A549 (cell line): Measurements from ENCODE around the gene PHF24. TPM values are rescaled to one million over a fixed set of nuclear protein-coding genes. Genes with fewer than 3 reads are reported as not detected.
A peak's percentile ranks its signal among the peaks of the same experiment; 100 is the strongest.

Source experiments
- ATAC-seq, 2 experiments: fragments of 200-7000 bp in 1 of 2; fragments of >200 bp in 1 of 2; cut with Nextera tagmentation in 1 of 2; cut with Tn5 transposase in 1 of 2; 3 replicates each; pipeline versions ENCODE4 v1.8.0 to v1.9.1; 2018 to 2020; ENCODE audit warnings: mild to moderate bottlenecking in 1 of 2, moderate library complexity in 1 of 2
- CTCF ChIA-PET: fragments of 300-600 bp; sonication (Branson Sonifier 250); formaldehyde crosslinking; extraction: SDS; loops from one replicate; lab custom pipeline; 2021; ENCODE audit warnings: antibody characterized with exemption, inconsistent platforms; lab: Yijun Ruan, JAX
- POLR2A ChIA-PET: fragments of 350-600 bp; formaldehyde crosslinking; extraction: SDS; loops from one replicate; lab custom pipeline; 2021; ENCODE audit warnings: antibody characterized with exemption, inconsistent platforms; lab: Yijun Ruan, JAX
- DNase-seq, 2 experiments: peaks; one replicate each; pipeline versions ENCODE4 v3.0.0 to v3.0.0-alpha.2; 2011 to 2016; ENCODE audit warnings: low read depth in 1 of 2, low spot score in 1 of 2
- FAIRE-seq: peaks from 2 replicates; lab custom pipeline; 2011; peaks lifted over from hg19 to GRCh38; lab: Jason Lieb, UNC
- H3K27ac ChIP-seq, 2 experiments: fragments of >200 bp; sonication (Bioruptor Twin); formaldehyde crosslinking; 3 replicates each; pipeline ENCODE4 v1.5.1; 2016 to 2017
- H3K4me1 ChIP-seq: fragments of >200 bp; sonication (Bioruptor Twin); formaldehyde crosslinking; 3 replicates; pipeline ENCODE4 v1.6.1; 2016
- H3K4me2 ChIP-seq: fragments of >200 bp; sonication (Bioruptor Twin); formaldehyde crosslinking; 3 replicates; pipeline ENCODE4 v1.6.1; 2016
- H3K4me3 ChIP-seq: fragments of >200 bp; sonication (Bioruptor Twin); formaldehyde crosslinking; 3 replicates; pipeline ENCODE4 v1.5.1; 2016
- H3K9me3 ChIP-seq: fragments of >200 bp; sonication (Bioruptor Twin); formaldehyde crosslinking; 3 replicates; pipeline ENCODE4 v1.6.1; 2016
- CHD2 ChIP-seq: fragments of 150-350 bp; IDR thresholded peaks from 2 replicates; pipeline ENCODE4 v1.6.1; 2014; ENCODE audit warnings: low read length; ENCODE audit not compliant: partially characterized antibody
- CTCF ChIP-seq: fragments of >200 bp; sonication (Bioruptor Twin); formaldehyde crosslinking; IDR thresholded peaks from 3 replicates; pipeline ENCODE4 v1.5.1; 2016
- EHF ChIP-seq: fragments of 250-450 bp; sonication (Bioruptor Pico); IDR thresholded peaks from 2 replicates; pipeline ENCODE4 v1.5.0; 2020; ENCODE audit warnings: mild to moderate bottlenecking
- EHMT2 ChIP-seq: fragments of 200-600 bp; sonication (generic); IDR thresholded peaks from 2 replicates; pipeline ENCODE4 v1.6.1; 2016; ENCODE audit warnings: antibody characterized with exemption, low read depth, mild to moderate bottlenecking, moderate library complexity
- GATA3 ChIP-seq: IDR thresholded peaks from 2 replicates; pipeline ENCODE4 v1.6.1; 2012; ENCODE audit warnings: borderline replicate concordance
- HOXA7 ChIP-seq: fragments of 250-450 bp; sonication (Bioruptor Pico); IDR thresholded peaks from 2 replicates; pipeline ENCODE4 v1.5.0; 2020; ENCODE audit warnings: mild to moderate bottlenecking, moderate library complexity
- PBX3 ChIP-seq: IDR thresholded peaks from 2 replicates; pipeline ENCODE4 v1.6.1; 2012
- RARB ChIP-seq: fragments of 250-450 bp; sonication (Bioruptor Pico); IDR thresholded peaks from 2 replicates; pipeline ENCODE4 v1.8.0; 2021; ENCODE audit warnings: mild to moderate bottlenecking, moderate library complexity
- RFX5 ChIP-seq: fragments of 450-650 bp; IDR thresholded peaks from 2 replicates; pipeline ENCODE4 v1.7.1; 2014; ENCODE audit warnings: antibody characterized with exemption, mild to moderate bottlenecking, moderate library complexity
- RNF2 ChIP-seq: fragments of 200-600 bp; sonication (generic); IDR thresholded peaks from 2 replicates; pipeline ENCODE4 v1.6.1; 2016; ENCODE audit warnings: low read depth, mild to moderate bottlenecking, antibody characterized with exemption, moderate library complexity, borderline replicate concordance
- ZFP36 ChIP-seq: fragments of 450-650 bp; IDR thresholded peaks from 2 replicates; pipeline ENCODE4 v1.6.1; 2014; ENCODE audit warnings: borderline replicate concordance; ENCODE audit not compliant: partially characterized antibody
- ZNF302 ChIP-seq: fragments of 250-450 bp; sonication (Bioruptor Pico); IDR thresholded peaks from 2 replicates; pipeline ENCODE4 v1.9.0; 2021; ENCODE audit warnings: inconsistent platforms, mild to moderate bottlenecking, moderate library complexity
- ZSCAN20 ChIP-seq: fragments of 250-450 bp; sonication (Bioruptor Pico); IDR thresholded peaks from 2 replicates; pipeline ENCODE4 v1.8.0; 2022; ENCODE audit warnings: mild to moderate bottlenecking, moderate library complexity
- WGBS: methylation state at CpG from one replicate; pipeline ENCODE4 v1.1.6; 2017; ENCODE audit errors: missing lambda C conversion rate; 5-methylcytosine and 5-hydroxymethylcytosine counted together
- polyA minus RNA-seq: library from RNA; depleted of rRNA, polyadenylated mRNA; stranded (reverse); fragments of >200 nt; gene quantifications from 2 replicates; pipeline ENCODE4 v1.2.3, GENCODE V29; 2011; rRNA and poly(A)+ RNA removed
- polyA plus RNA-seq, 4 experiments: library from polyadenylated mRNA; depleted of rRNA in 3 of 4; stranded (reverse); fragments of >200 nt; fragmentation: RNase III in 1 of 4; extraction: RNeasy Plus Mini Kit Qiagen cat#74134 plus additional on column Dnase treatment in 1 of 4; gene quantifications; 2 replicates in 3 of 4; 3 replicates in 1 of 4; pipeline ENCODE4 v1.2.3, GENCODE V29; 2011 to 2017
- TF ChIP-seq, protein P1 (sequence below): fragments of 250-450 bp; sonication (Bioruptor Pico); IDR thresholded peaks from 2 replicates; pipeline ENCODE4 v1.5.0; 2021; ENCODE audit warnings: mild to moderate bottlenecking, moderate library complexity, borderline replicate concordance

PHF24 gene
- polyA plus RNA-seq (2011; rRNA removed) (0.01 TPM in 1 of 2 replicates, not detected in the other), polyA plus RNA-seq (2017; fragmentation: RNase III; extraction: RNeasy Plus Mini Kit Qiagen cat#74134 plus additional on column Dnase treatment) (not detected in 3 replicates), polyA minus RNA-seq (not detected in 2 replicates)
- not detected in 2 replicates for polyA plus RNA-seq (2012; cell fraction: cytosol; rRNA removed)
- polyA plus RNA-seq (2012; cell fraction: nucleus; rRNA removed): not detected in 2 replicates

DNA sequence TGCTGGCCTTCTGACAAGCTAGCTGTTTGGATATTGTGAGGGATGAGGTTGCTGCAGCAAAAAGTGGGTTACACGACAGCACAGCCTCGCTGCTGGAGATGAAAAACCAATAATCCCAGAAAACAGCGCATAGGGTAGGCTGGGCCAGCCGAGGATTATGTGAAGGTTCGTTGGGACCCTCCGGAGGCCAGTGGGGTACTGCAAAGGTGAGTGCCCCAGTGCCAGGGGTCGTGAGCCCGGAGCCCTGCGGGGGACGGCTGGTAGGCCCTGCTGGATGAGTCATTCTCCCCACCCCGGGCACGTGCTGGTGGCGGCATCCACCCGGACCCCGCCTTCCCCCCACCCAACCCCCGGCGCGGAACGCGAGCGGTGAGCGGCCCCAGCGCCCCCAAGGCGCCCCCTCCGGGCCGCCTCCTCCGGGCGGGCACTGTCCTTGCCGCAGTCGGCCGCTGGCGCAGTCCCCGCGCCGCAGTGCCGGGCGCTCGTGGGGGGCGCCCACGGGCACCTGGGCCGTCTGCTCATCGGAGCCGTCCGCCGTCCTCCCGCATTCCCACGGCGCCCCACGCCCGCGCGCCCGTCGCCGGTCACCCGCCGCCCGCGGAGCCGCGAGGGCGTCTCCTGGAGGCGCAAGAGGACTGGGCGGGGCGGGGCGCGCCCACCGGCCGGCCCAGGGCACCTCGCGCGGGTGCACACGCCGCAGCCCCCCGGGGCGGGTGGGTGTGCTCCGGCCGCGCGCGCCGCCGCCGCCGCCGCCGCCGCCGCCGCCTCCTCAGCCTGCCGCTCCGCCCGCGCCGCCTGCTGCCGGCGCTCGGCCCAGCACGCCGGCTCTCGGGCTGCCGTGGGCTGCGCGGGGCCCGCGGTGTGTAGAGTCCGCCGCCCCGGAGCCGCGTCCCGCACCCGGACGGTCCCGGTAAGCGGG is at the start of gene PHF24:
TSS of gene PHF24 (plus strand) at position 794 of the 919 bp plus-strand sequence. CDS start 13,014 bp downstream, outside the sequence.
- peak within 1 kb of the TSS; percentile 55 for H3K4me3 ChIP-seq
- H3K4me2 ChIP-seq: peak within 1 kb of the TSS; percentile 97
- CTCF ChIA-PET: interaction anchor here (1.0 to 1.1 kb wide), 3 partner anchors 37 to 197 kb away, joined by 3 to 4 read pairs (median 3); no protein-coding TSS in a partner anchor
- TF ChIP-seq HOXA7 (CRISPR knock-in tag) (no peak), ZFP36 (peak; percentile 35), RNF2 (peak; percentile 83; the same call in 1 of the 2 replicates), RARB (no peak)
- H3K27ac ChIP-seq: peak within 1 kb of the TSS in 1 of 2 experiments; percentile 74; a peak in 4 of 6 replicates
- peaks cover 4% of the 10 kb centered on the region; the same call in 1 of the 3 replicates for H3K4me1 ChIP-seq
- POLR2A ChIA-PET: no interaction called here
- no peak for DNase-seq
- 12% methylated on average over 16 of the region's 116 CpGs for WGBS
- peak; percentile 76 to 80 for ATAC-seq
- no peaks in the 10 kb centered on the region for H3K9me3 ChIP-seq
- FAIRE-seq: no peak

DNA sequence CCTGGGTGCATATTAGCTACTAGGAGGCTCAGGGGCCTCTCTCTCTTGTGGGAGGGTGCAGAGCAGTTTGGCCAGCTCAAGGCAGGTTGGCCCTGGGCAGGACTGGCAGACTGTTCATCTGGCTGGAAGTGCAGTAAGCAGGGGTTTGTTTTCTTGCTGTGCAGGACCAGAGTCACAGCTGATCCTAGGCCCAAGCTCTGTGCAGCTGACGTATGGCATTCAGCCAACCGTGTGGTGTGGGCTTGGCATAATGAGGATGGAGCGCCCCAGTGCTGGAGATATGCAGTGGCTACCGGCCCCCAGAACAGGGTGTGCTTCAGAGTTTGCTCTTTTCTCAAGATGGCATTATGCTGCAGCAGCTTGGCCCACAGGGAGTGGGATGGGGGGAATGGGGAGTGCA is 31.0 kb upstream of the PHF24 start:
- DNase-seq (no peak), FAIRE-seq (no peak), ATAC-seq (no peak)
- Histone ChIP-seq H3K4me2 (no peak overlapping the region), H3K9me3 (peaks cover 6% of the 10 kb centered on the region; the same call in 1 of the 3 replicates), H3K4me1 (no peaks in the 10 kb centered on the region), H3K27ac (no peak overlapping the region), H3K4me3 (no peak overlapping the region)
- 58% methylated on average over 4 of the region's 4 CpGs for WGBS
- CTCF ChIA-PET: interaction anchor here (0.6 to 3.0 kb wide), 4 partner anchors 22 to 167 kb away, joined by 3 to 13 read pairs (median 4); no protein-coding TSS in a partner anchor
- POLR2A ChIA-PET: no interaction called here
- TF ChIP-seq HOXA7 (CRISPR knock-in tag) (no peak), ZNF302 (CRISPR knock-in tag) (no peak), CHD2 (no peak), GATA3 (no peak), CTCF (no peak), ZSCAN20 (no peak), RFX5 (no peak)
- TF ChIP-seq, protein P1, sequence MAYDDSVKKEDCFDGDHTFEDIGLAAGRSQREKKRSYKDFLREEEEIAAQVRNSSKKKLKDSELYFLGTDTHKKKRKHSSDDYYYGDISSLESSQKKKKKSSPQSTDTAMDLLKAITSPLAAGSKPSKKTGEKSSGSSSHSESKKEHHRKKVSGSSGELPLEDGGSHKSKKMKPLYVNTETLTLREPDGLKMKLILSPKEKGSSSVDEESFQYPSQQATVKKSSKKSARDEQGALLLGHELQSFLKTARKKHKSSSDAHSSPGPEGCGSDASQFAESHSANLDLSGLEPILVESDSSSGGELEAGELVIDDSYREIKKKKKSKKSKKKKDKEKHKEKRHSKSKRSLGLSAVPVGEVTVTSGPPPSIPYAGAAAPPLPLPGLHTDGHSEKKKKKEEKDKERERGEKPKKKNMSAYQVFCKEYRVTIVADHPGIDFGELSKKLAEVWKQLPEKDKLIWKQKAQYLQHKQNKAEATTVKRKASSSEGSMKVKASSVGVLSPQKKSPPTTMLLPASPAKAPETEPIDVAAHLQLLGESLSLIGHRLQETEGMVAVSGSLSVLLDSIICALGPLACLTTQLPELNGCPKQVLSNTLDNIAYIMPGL (CRISPR knock-in tag): no peak

DNA sequence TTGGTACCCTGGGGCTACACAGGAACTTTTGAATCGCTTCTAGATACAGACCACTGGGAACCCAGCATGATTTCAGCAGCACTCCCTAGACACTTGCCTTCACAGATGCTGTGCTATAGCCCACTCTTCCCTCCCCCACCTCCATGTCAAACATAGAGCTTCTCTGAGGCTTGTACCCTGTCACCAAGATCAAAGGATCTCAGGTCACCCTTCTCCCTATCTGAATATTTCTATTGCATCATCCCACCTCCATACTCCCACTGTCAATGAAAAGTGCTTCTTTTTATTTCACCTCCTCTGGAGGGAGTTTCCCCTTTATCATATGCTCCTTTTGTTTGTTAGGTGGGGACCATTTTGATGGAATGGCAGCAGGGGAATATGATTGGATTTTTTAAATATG is 29.2 kb upstream of the PHF24 start:
- ChIA-PET CTCF (interaction anchor here (0.9 to 3.0 kb wide), 7 partner anchors 12 to 61 kb away, joined by 3 to 13 read pairs (median 5); partner anchors contain the start of gene DNAJB5), POLR2A (no interaction called here)
- Histone ChIP-seq H3K4me2 (no peak overlapping the region), H3K4me1 (no peaks in the 10 kb centered on the region), H3K27ac (no peak overlapping the region), H3K4me3 (no peak overlapping the region), H3K9me3 (peaks cover 6% of the 10 kb centered on the region; the same call in 1 of the 3 replicates)
- ATAC-seq (no peak), FAIRE-seq (no peak), DNase-seq (no peak)
- TF ChIP-seq EHMT2: no peak
- no peak for TF ChIP-seq PBX3
- TF ChIP-seq EHF (CRISPR knock-in tag): no peak
- 65% methylated on average over 1 of the region's 1 CpG for WGBS
